OCI-LY7 (cell line): ENCODE measurements around the gene WDR91.

Experiments used
- CTCF ChIP-seq: fragments of 200-600 bp; sonication (generic); conservative IDR thresholded peaks from 2 replicates; pipeline ENCODE4 v1.5.1; 2014; ENCODE audit warnings: mild to moderate bottlenecking, antibody characterized with exemption, low read length, moderate library complexity, mixed read lengths
- EZH2phosphoT487 ChIP-seq: fragments of 200-600 bp; sonication (generic); IDR thresholded peaks from 2 replicates; pipeline ENCODE4 v1.6.1; 2018; ENCODE audit warnings: low read depth, borderline replicate concordance, mild to moderate bottlenecking, mixed run types, antibody characterized with exemption, low read length, moderate library complexity, mixed read lengths

- TF ChIP-seq CTCF = no peak
- TF ChIP-seq EZH2phosphoT487 = no peak
Observed at GRCh38 chr7:135189961-135190360, 21.4 kb downstream of the WDR91 start.
